ENCODE measurements around the gene CEBPE.
A peak's percentile ranks its signal among the peaks of the same experiment; 100 is the strongest.

CEBPE gene

DNA sequence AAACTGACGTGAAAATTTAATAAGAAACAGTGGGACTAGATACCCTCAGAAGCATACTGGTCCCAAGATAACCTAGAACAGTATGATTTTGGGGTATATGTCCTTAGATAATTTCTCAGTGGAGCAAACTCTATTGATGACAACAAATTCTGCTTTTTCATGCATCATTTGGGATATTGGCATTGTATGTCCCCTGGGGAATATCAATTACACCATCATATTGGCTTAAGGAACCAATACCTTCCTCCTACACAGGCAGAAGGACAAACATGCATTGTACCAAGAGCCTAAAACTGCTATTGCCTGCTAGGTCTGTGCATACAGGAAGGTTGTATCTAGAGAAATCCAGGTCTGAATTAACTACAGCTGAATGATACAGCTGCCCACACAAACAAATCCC, 44.1 kb downstream of the CEBPE start:
- Histone ChIP-seq H3K9me2 (replicated peaks; ENCODE audit: low read depth, low read length) (no peaks in the 10 kb centered on the region), H3K9me3 (ENCODE audit: insufficient read depth, low read depth, low read length) (no peaks in the 10 kb centered on the region), H4K20me1 (ENCODE audit: insufficient read depth, low read length, poor library complexity, severe bottlenecking) (peaks cover 8% of the 10 kb centered on the region), H3K4me1 (ENCODE audit: insufficient read depth, low read length, poor library complexity, severe bottlenecking) (peaks cover 13% of the 10 kb centered on the region), H3K36me3 (ENCODE audit: insufficient read depth, low read length) (peaks cover 69% of the 10 kb centered on the region), H3F3A (ENCODE audit: low read depth) (peaks cover 7% of the 10 kb centered on the region; the same call in 1 of the 2 replicates), H3K27me3 (ENCODE audit: insufficient read depth, low read length, poor library complexity, severe bottlenecking) (no peaks in the 10 kb centered on the region), H3K9ac (ENCODE audit: low read depth, low read length, poor library complexity, severe bottlenecking) (no peak overlapping the region), H3K79me2 (ENCODE audit: insufficient read depth, low read length) (peaks cover 20% of the 10 kb centered on the region), H3K4me3 (ENCODE audit: low read length, poor library complexity, severe bottlenecking) (no peak overlapping the region), H2AFZ (ENCODE audit: low read length) (no peak overlapping the region), H3K4me2 (ENCODE audit: low read depth, low read length, poor library complexity, severe bottlenecking) (no peak overlapping the region)
- TF ChIP-seq, protein P1, sequence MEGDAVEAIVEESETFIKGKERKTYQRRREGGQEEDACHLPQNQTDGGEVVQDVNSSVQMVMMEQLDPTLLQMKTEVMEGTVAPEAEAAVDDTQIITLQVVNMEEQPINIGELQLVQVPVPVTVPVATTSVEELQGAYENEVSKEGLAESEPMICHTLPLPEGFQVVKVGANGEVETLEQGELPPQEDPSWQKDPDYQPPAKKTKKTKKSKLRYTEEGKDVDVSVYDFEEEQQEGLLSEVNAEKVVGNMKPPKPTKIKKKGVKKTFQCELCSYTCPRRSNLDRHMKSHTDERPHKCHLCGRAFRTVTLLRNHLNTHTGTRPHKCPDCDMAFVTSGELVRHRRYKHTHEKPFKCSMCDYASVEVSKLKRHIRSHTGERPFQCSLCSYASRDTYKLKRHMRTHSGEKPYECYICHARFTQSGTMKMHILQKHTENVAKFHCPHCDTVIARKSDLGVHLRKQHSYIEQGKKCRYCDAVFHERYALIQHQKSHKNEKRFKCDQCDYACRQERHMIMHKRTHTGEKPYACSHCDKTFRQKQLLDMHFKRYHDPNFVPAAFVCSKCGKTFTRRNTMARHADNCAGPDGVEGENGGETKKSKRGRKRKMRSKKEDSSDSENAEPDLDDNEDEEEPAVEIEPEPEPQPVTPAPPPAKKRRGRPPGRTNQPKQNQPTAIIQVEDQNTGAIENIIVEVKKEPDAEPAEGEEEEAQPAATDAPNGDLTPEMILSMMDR (conservative IDR thresholded peaks at IDR 0.05; ENCODE audit: low read length), result no peak
- no peak for TF ChIP-seq EZH2phosphoT487 (IDR thresholded peaks at IDR 0.05; ENCODE audit: borderline replicate concordance)

GRCh38 chr14:23071921-23072539, 47.0 kb downstream of the CEBPE start:
- peaks cover 28% of the 10 kb centered on the region for H4K20me1 ChIP-seq (ENCODE audit: insufficient read depth, low read length, poor library complexity, severe bottlenecking)
- H3K4me3 ChIP-seq (ENCODE audit: low read length, poor library complexity, severe bottlenecking), result peak overlapping the region; percentile 95
- no peaks in the 10 kb centered on the region for H3K27me3 ChIP-seq (ENCODE audit: insufficient read depth, low read length, poor library complexity, severe bottlenecking)
- no peaks in the 10 kb centered on the region for H3K9me2 ChIP-seq (replicated peaks; ENCODE audit: low read depth, low read length)
- H3F3A ChIP-seq (ENCODE audit: low read depth), result no peaks in the 10 kb centered on the region
- TF ChIP-seq, protein P1 (conservative IDR thresholded peaks at IDR 0.05; ENCODE audit: low read length), result no peak
- TF ChIP-seq EZH2phosphoT487 (IDR thresholded peaks at IDR 0.05; ENCODE audit: borderline replicate concordance), result no peak
- H3K4me1 ChIP-seq (ENCODE audit: insufficient read depth, low read length, poor library complexity, severe bottlenecking), result peaks cover 19% of the 10 kb centered on the region
- H3K9me3 ChIP-seq (ENCODE audit: insufficient read depth, low read depth, low read length), result no peaks in the 10 kb centered on the region
- H3K9ac ChIP-seq (ENCODE audit: low read depth, low read length, poor library complexity, severe bottlenecking), result peak overlapping the region; percentile 96
- peak overlapping the region; percentile 96 for H3K4me2 ChIP-seq (ENCODE audit: low read depth, low read length, poor library complexity, severe bottlenecking)
- peaks cover 57% of the 10 kb centered on the region for H3K36me3 ChIP-seq (ENCODE audit: insufficient read depth, low read length)
- H3K79me2 ChIP-seq (ENCODE audit: insufficient read depth, low read length), result peaks cover 43% of the 10 kb centered on the region
- no peak overlapping the region for H2AFZ ChIP-seq (ENCODE audit: low read length)

GRCh38 chr14:23071244-23071920, 47.7 kb downstream of the CEBPE start:
- Histone ChIP-seq H3K4me1 (ENCODE audit: insufficient read depth, low read length, poor library complexity, severe bottlenecking) (peaks cover 19% of the 10 kb centered on the region), H3K36me3 (ENCODE audit: insufficient read depth, low read length) (peaks cover 57% of the 10 kb centered on the region), H2AFZ (ENCODE audit: low read length) (peak overlapping the region; percentile 19), H3K9me3 (ENCODE audit: insufficient read depth, low read depth, low read length) (no peaks in the 10 kb centered on the region), H3K4me3 (ENCODE audit: low read length, poor library complexity, severe bottlenecking) (peak overlapping the region; percentile 95), H3K9me2 (replicated peaks; ENCODE audit: low read depth, low read length) (no peaks in the 10 kb centered on the region), H3K4me2 (ENCODE audit: low read depth, low read length, poor library complexity, severe bottlenecking) (peak overlapping the region; percentile 96), H3F3A (ENCODE audit: low read depth) (no peaks in the 10 kb centered on the region), H4K20me1 (ENCODE audit: insufficient read depth, low read length, poor library complexity, severe bottlenecking) (peaks cover 34% of the 10 kb centered on the region), H3K27me3 (ENCODE audit: insufficient read depth, low read length, poor library complexity, severe bottlenecking) (no peaks in the 10 kb centered on the region), H3K79me2 (ENCODE audit: insufficient read depth, low read length) (peaks cover 48% of the 10 kb centered on the region), H3K9ac (ENCODE audit: low read depth, low read length, poor library complexity, severe bottlenecking) (peak overlapping the region; percentile 96)
- no peak for TF ChIP-seq EZH2phosphoT487 (IDR thresholded peaks at IDR 0.05; ENCODE audit: borderline replicate concordance)
- TF ChIP-seq, protein P1 (conservative IDR thresholded peaks at IDR 0.05; ENCODE audit: low read length), result no peak

All from Loucy (cell line).